GM12878 (cell line): ENCODE results near the gene PLXNB3. TPM values are rescaled to one million over a fixed set of nuclear protein-coding genes. Genes with fewer than 3 reads are reported as not detected.

ENCODE experiments used
- ATAC-seq: fragments of 200-7000 bp; cut with Tn5 transposase; 3 replicates; pipeline ENCODE4 v1.9.1; 2020; ENCODE audit warnings: mild to moderate bottlenecking, moderate library complexity
- BruUV-seq: library from RNA; stranded (reverse); fragments of 400-500 nt; replicated peaks from 2 replicates; lab custom pipeline; 2021; lab: Mats Ljungman, UMichigan
- CTCF ChIA-PET: fragments of 300-600 bp; sonication (Branson Sonifier 250); formaldehyde crosslinking; extraction: SDS; loops from one replicate; lab custom pipeline; 2021; ENCODE audit warnings: inconsistent platforms; lab: Yijun Ruan, JAX
- POLR2A ChIA-PET: fragments of 350-600 bp; formaldehyde crosslinking; extraction: SDS; loops from one replicate; lab custom pipeline; 2021; ENCODE audit warnings: inconsistent platforms; lab: Charles Lee
- RAD21 ChIA-PET: fragments of 300-600 bp; sonication (Branson Sonifier 250); formaldehyde crosslinking; loops from one replicate; lab custom pipeline; 2023; ENCODE audit warnings: antibody characterized with exemption; ENCODE audit not compliant: unreplicated experiment; lab: Charles Lee
- SMC1A ChIA-PET: fragments of 300-600 bp; sonication (Branson Sonifier 250); formaldehyde crosslinking; loops from one replicate; lab custom pipeline; 2023; ENCODE audit not compliant: unreplicated experiment, uncharacterized antibody; lab: Charles Lee
- DNase-seq: peaks from one replicate; pipeline ENCODE4 v3.0.0-alpha.2; 2011; ENCODE audit warnings: low read depth, low spot score
- FAIRE-seq: peaks from 3 replicates; lab custom pipeline; 2011; peaks lifted over from hg19 to GRCh38; lab: Jason Lieb, UNC
- H2AFZ ChIP-seq: 2 replicates; pipeline ENCODE4 v1.6.0; 2011; ENCODE audit warnings: low read depth, low read length, control low read depth; ENCODE audit not compliant: control insufficient read depth
- H3K27ac ChIP-seq: 2 replicates; pipeline ENCODE4 v1.5.1; 2011; ENCODE audit warnings: control low read depth; ENCODE audit not compliant: control insufficient read depth, insufficient read depth
- H3K27me3 ChIP-seq, 2 experiments: replicated peaks in 1 of 2; 2 replicates each; pipeline versions ENCODE4 v1.6.0 to v1.6.1; 2011; ENCODE audit warnings: low read length in 1 of 2; ENCODE audit not compliant: control insufficient read depth in 2 of 2, insufficient read depth in 2 of 2
- H3K36me3 ChIP-seq, 2 experiments: 2 replicates each; pipeline ENCODE4 v1.5.1; 2011; ENCODE audit warnings: low read length in 1 of 2; ENCODE audit not compliant: control insufficient read depth in 2 of 2, insufficient read depth in 2 of 2
- H3K4me1 ChIP-seq: 2 replicates; pipeline ENCODE4 v1.6.1; 2011; ENCODE audit warnings: mild to moderate bottlenecking, low read length, moderate library complexity, mixed read lengths; ENCODE audit not compliant: control insufficient read depth, insufficient read depth
- H3K4me2 ChIP-seq: 2 replicates; pipeline ENCODE4 v1.6.0; 2011; ENCODE audit warnings: control low read depth; ENCODE audit not compliant: control insufficient read depth, insufficient read depth
- H3K4me3 ChIP-seq: fragments of 200-600 bp; sonication (generic); 2 replicates; pipeline ENCODE4 v1.5.1; 2016
- H3K79me2 ChIP-seq: 2 replicates; pipeline ENCODE4 v1.6.0; 2011; ENCODE audit warnings: low read length; ENCODE audit not compliant: control insufficient read depth, insufficient read depth
- H3K9ac ChIP-seq: 2 replicates; pipeline ENCODE4 v1.8.0; 2011; ENCODE audit warnings: low read length, control low read depth, mixed read lengths; ENCODE audit not compliant: control insufficient read depth, insufficient read depth
- H3K9me3 ChIP-seq: replicated peaks from 3 replicates; pipeline ENCODE4 v1.5.1; 2011; ENCODE audit warnings: mild to moderate bottlenecking, low read length; ENCODE audit not compliant: control insufficient read depth, insufficient read depth
- H4K20me1 ChIP-seq: 2 replicates; pipeline ENCODE4 v1.6.0; 2011; ENCODE audit not compliant: control insufficient read depth, insufficient read depth
- BCL11A ChIP-seq: IDR thresholded peaks from 2 replicates; pipeline ENCODE4 v1.6.1; 2011; ENCODE audit warnings: low read depth, low read length
- IRF3 ChIP-seq: fragments of 450-650 bp; IDR thresholded peaks from 2 replicates; pipeline ENCODE4 v1.6.1; 2014; ENCODE audit warnings: mild to moderate bottlenecking
- NFIC ChIP-seq: IDR thresholded peaks from 2 replicates; pipeline ENCODE4 v1.6.1; 2012; ENCODE audit warnings: low read depth, mild to moderate bottlenecking, inconsistent platforms, low read length, moderate library complexity
- RB1 ChIP-seq: fragments of 450-650 bp; formaldehyde crosslinking; IDR thresholded peaks from 2 replicates; pipeline ENCODE4 v1.6.1; 2017; ENCODE audit warnings: mild to moderate bottlenecking, borderline replicate concordance
- WGBS: methylation state at CpG from one replicate; pipeline ENCODE4 v1.1.6; 2016; ENCODE audit warnings: low lambda C conversion rate; ENCODE audit not compliant: insufficient replicate concordance, insufficient coverage; ENCODE audit errors: missing lambda C conversion rate; 5-methylcytosine and 5-hydroxymethylcytosine counted together
- in situ Hi-C: fragments of 300-500 bp; cut with MboI; formaldehyde crosslinking; loops from 9 replicates; pipeline ENCODE4 v1.14.3; 2018; ENCODE audit warnings: mixed read lengths
- intact Hi-C: fragments of 100-400 bp; cut with micrococcal nuclease; formaldehyde crosslinking; loops from one replicate; pipeline ENCODE4 v1.14.2; 2022; ENCODE audit not compliant: unreplicated experiment
- polyA plus RNA-seq, 11 experiments: library from polyadenylated mRNA; depleted of rRNA in 4 of 11; unstranded in 6 of 11; stranded (reverse) in 5 of 11; fragments of >200 nt; fragmentation: Nextera tagmentation in 4 of 11; fragmentation: Illumina TruSeq in 1 of 11; extraction: Ambion mirVana in 4 of 11; extraction: Trizol in 1 of 11; gene quantifications; 1 replicate in 1 of 11; 2 replicates in 10 of 11; pipeline versions ENCODE4 v1.2.1 to v1.2.3, GENCODE V29; 2011 to 2016; ENCODE audit warnings: inconsistent platforms in 2 of 11, missing spikeins in 2 of 11, low read depth in 1 of 11
- total RNA-seq, 4 experiments: library from RNA; depleted of rRNA in 3 of 4; stranded (reverse); fragments of >200 nt in 3 of 4; fragmentation: Illumina TruSeq in 1 of 4; extraction: Trizol in 1 of 4; gene quantifications; 2 replicates each; pipeline versions ENCODE4 v1.2.1 to v1.2.3, GENCODE V29; 2013 to 2021
- TF ChIP-seq, protein P1 (sequence below): fragments of 450-650 bp; IDR thresholded peaks from 2 replicates; pipeline ENCODE4 v1.6.1; 2017; ENCODE audit warnings: mild to moderate bottlenecking

The PLXNB3 gene
- total and polyA plus RNA-seq, 10 of the 15 experiments (the other 5 are each of a cell fraction or from before 2014, with no cell fraction given) = 0.06 to 0.68 (median 0.19) TPM; not detected in 4

DNA sequence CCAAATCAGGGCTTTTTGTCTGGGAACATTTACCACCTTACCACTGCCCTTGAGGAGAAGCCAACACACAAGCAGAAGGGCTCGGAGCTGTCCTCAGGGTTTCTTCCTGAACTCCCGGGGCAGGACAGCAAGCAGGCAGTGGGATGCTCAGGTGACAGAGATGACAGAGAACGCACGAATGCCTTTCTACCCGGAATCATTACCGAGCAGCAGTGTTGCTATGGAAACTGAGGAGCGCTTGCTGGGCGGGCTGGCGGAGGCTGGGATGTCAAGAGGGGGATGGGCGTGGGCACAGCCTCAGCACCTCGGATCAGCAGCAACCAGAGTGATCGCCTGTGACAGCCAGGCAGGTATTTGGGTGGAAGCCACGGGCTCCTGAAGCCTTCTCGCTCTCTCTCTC is 48.2 kb downstream of the PLXNB3 start:
- no peak overlapping the region for H3K9ac ChIP-seq
- BruUV-seq = no TSS peak
- TF ChIP-seq BCL11A = no peak
- TF ChIP-seq RB1 = no peak
- no peak for TF ChIP-seq IRF3
- TF ChIP-seq, protein P1, sequence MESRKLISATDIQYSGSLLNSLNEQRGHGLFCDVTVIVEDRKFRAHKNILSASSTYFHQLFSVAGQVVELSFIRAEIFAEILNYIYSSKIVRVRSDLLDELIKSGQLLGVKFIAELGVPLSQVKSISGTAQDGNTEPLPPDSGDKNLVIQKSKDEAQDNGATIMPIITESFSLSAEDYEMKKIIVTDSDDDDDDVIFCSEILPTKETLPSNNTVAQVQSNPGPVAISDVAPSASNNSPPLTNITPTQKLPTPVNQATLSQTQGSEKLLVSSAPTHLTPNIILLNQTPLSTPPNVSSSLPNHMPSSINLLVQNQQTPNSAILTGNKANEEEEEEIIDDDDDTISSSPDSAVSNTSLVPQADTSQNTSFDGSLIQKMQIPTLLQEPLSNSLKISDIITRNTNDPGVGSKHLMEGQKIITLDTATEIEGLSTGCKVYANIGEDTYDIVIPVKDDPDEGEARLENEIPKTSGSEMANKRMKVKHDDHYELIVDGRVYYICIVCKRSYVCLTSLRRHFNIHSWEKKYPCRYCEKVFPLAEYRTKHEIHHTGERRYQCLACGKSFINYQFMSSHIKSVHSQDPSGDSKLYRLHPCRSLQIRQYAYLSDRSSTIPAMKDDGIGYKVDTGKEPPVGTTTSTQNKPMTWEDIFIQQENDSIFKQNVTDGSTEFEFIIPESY = no peak
- 35% methylated on average over 13 of the region's 14 CpGs for WGBS
- H3K9me3 ChIP-seq = no peaks in the 10 kb centered on the region; the same call in 2 of the 3 replicates
- ChIA-PET RAD21 (no interaction called here), POLR2A (no interaction called here), SMC1A (no interaction called here), CTCF (no interaction called here)
- no peaks in the 10 kb centered on the region for H4K20me1 ChIP-seq
- no peak overlapping the region for H3K4me2 ChIP-seq
- H3K27ac ChIP-seq = no peak overlapping the region
- H3K4me3 ChIP-seq = no peak overlapping the region
- no peaks in the 10 kb centered on the region; a peak in 1 of 4 replicates for H3K27me3 ChIP-seq
- in situ Hi-C loops = loop anchor here (25.0 kb wide), 1 partner anchor 625 kb away; the partner anchor contains the start of gene MAGEA1
- no peak for DNase-seq
- H3K79me2 ChIP-seq = no peaks in the 10 kb centered on the region
- intact Hi-C loops = no loop called here
- no peaks in the 10 kb centered on the region for H3K4me1 ChIP-seq
- no peak for FAIRE-seq
- ATAC-seq = no peak
- H2AFZ ChIP-seq = no peak overlapping the region
- no peaks in the 10 kb centered on the region for H3K36me3 ChIP-seq

DNA sequence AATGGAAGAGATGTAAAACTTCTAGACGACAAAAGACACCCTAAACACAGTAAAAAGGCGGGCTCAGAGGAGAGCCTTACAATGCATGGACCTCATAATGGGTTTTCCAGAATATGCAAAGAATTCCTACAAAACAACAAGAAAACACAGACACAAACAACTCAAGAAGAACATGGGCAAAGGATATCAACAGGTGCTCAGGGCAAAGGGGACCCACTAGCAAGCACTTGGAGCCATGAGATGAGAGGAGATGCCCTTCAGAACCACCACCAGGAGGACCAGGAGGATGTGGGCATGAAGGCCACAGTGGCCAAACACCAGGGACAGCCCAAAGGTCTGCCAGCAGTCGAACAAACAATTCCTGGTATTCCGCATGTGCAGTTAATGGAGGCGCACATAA is 49.1 kb downstream of the PLXNB3 start:
- TF ChIP-seq NFIC = no peak
- H3K79me2 ChIP-seq = no peaks in the 10 kb centered on the region
- no TSS peak for BruUV-seq
- ChIA-PET POLR2A (no interaction called here), SMC1A (no interaction called here), CTCF (no interaction called here), RAD21 (no interaction called here)
- WGBS = 50% methylated on average over 5 of the region's 5 CpGs
- no peak overlapping the region for H3K4me3 ChIP-seq
- FAIRE-seq (no peak), DNase-seq (no peak), ATAC-seq (no peak)
- no peak overlapping the region for H3K9ac ChIP-seq
- H3K36me3 ChIP-seq = no peaks in the 10 kb centered on the region
- intact Hi-C loops (no loop called here), in situ Hi-C loops (loop anchor here (25.0 kb wide), 1 partner anchor 626 kb away; the partner anchor contains the start of gene MAGEA1)
- H3K9me3 ChIP-seq = no peaks in the 10 kb centered on the region; the same call in 2 of the 3 replicates
- no peak overlapping the region for H3K4me2 ChIP-seq
- no peaks in the 10 kb centered on the region; a peak in 1 of 4 replicates for H3K27me3 ChIP-seq
- no peaks in the 10 kb centered on the region for H3K4me1 ChIP-seq
- H4K20me1 ChIP-seq = no peaks in the 10 kb centered on the region
- H2AFZ ChIP-seq = no peak overlapping the region
- no peak overlapping the region for H3K27ac ChIP-seq
